ENCODE results near the gene SHLD2.
"Not testable (repeated sequence)": the region's sequence is repeated elsewhere in the genome, so short reads cannot be mapped to it uniquely, and the experiment has no call there.

The SHLD2 gene

GRCh38 chr10:87191841-87192240 is 96.8 kb downstream of the SHLD2 start:
- H3K27ac Mint-ChIP-seq, DNase-seq, H3K4me3 Mint-ChIP-seq, H3K4me1 Mint-ChIP-seq, ATAC-seq, H3K9me3 Mint-ChIP-seq, H3K27me3 Mint-ChIP-seq: not testable (repeated sequence)
- peaks cover 20% of the 10 kb centered on the region for H3K36me3 Mint-ChIP-seq (ENCODE audit: low read depth)

DNA sequence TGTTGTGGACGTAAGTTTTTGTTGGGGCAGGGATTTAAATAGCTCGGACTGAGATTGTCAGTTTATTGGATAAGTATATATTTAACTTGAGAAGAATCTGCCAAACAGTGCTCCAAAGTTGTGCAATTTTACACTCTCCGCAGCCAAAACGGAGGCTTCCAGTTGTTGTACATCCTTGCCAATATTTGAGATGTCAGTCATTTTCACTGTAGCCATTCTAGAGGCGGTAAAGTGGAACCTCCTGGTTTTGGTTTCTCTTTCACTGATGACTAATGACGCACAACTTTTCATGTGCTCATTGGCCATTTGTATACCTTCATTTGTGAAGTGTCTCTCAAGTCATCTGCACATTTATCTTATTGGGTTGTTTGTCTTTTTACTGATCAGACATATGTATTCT is 105.9 kb downstream of the SHLD2 start:
- not testable (repeated sequence) for DNase-seq; H3K27me3 Mint-ChIP-seq; H3K9me3 Mint-ChIP-seq; H3K36me3 Mint-ChIP-seq (ENCODE audit: low read depth); H3K4me3 Mint-ChIP-seq; H3K27ac Mint-ChIP-seq
- peaks cover 20% of the 10 kb centered on the region for H3K4me1 Mint-ChIP-seq
- ATAC-seq: peak; percentile 62

- peaks cover 20% of the 10 kb centered on the region for H3K4me1 Mint-ChIP-seq
Observed at GRCh38 chr10:87204801-87205200, 109.8 kb downstream of the SHLD2 start.

GRCh38 chr10:87206922-87207321 is 111.9 kb downstream of the SHLD2 start:
- H3K4me3 Mint-ChIP-seq; H3K36me3 Mint-ChIP-seq (ENCODE audit: low read depth); H3K9me3 Mint-ChIP-seq; H3K27me3 Mint-ChIP-seq; H3K27ac Mint-ChIP-seq; DNase-seq; ATAC-seq: not testable (repeated sequence)
- peaks cover 16% of the 10 kb centered on the region for H3K4me1 Mint-ChIP-seq

More at GRCh38 chr10:87204801-87205200, 109.8 kb downstream of the SHLD2 start:
- not testable (repeated sequence) for ATAC-seq; H3K9me3 Mint-ChIP-seq; H3K27me3 Mint-ChIP-seq; H3K4me3 Mint-ChIP-seq; H3K27ac Mint-ChIP-seq; H3K36me3 Mint-ChIP-seq (ENCODE audit: low read depth); DNase-seq

GRCh38 chr10:87210309-87210708 is 115.3 kb downstream of the SHLD2 start:
- not testable (repeated sequence) for H3K4me3 Mint-ChIP-seq; H3K9me3 Mint-ChIP-seq; H3K36me3 Mint-ChIP-seq (ENCODE audit: low read depth); DNase-seq; ATAC-seq; H3K27me3 Mint-ChIP-seq; H3K27ac Mint-ChIP-seq
- peaks cover 11% of the 10 kb centered on the region for H3K4me1 Mint-ChIP-seq

DNA sequence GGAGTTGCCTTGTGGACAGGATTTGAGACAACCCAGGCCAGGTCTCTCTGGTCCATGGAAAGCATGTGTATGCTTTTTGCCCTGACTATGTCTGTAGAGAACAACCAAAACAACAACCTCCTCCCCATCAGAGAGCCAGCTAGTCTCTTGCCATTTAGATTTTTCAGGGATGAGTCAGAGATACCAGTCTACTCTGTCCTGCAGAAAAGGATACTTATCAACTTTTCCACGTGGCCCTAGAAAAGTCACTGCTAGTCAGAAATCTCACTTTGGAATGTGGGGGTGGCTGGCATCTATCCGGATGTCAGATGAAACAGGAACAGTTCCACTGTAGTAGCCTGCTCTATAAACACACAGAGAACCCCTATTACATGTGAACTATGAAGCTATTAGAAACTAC is 116.8 kb downstream of the SHLD2 start:
- not testable (repeated sequence) for DNase-seq; H3K36me3 Mint-ChIP-seq (ENCODE audit: low read depth); H3K27ac Mint-ChIP-seq; H3K4me3 Mint-ChIP-seq; H3K9me3 Mint-ChIP-seq; H3K27me3 Mint-ChIP-seq
- peak; percentile 64 for ATAC-seq
- H3K4me1 Mint-ChIP-seq: peaks cover 12% of the 10 kb centered on the region

DNA sequence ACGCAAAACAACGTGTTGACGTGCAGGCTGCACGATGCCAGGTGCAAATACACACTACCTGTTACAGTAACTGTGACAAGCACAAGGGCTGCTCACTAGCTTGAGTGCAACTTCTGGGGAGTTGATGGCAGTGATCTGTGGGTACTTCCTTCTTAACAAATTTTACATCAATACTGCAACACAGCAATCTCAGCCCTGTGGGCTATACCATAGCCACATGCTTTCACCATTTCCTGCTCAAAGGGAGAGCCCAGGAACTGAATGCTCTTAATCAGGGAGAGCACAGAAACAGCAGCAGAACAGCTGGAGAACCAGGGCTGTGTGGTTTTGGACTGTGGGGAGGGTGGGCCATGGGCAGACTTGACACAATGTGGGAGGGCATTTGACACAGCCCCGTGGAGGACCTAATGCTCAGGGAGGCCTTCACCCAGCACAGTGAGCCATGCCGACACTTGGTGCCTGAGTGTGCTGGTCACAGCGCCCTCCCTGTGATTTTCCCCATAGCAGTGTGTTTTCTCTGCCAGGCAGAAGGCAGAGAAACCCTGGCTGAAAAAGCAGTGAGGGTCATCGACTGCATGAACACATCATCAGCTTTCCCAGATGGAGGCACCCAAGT is 118.3 kb downstream of the SHLD2 start:
- peak; percentile 17 for ATAC-seq
- H3K27me3 Mint-ChIP-seq; H3K36me3 Mint-ChIP-seq (ENCODE audit: low read depth); DNase-seq; H3K4me3 Mint-ChIP-seq; H3K9me3 Mint-ChIP-seq; H3K27ac Mint-ChIP-seq: not testable (repeated sequence)
- peaks cover 12% of the 10 kb centered on the region for H3K4me1 Mint-ChIP-seq

DNA sequence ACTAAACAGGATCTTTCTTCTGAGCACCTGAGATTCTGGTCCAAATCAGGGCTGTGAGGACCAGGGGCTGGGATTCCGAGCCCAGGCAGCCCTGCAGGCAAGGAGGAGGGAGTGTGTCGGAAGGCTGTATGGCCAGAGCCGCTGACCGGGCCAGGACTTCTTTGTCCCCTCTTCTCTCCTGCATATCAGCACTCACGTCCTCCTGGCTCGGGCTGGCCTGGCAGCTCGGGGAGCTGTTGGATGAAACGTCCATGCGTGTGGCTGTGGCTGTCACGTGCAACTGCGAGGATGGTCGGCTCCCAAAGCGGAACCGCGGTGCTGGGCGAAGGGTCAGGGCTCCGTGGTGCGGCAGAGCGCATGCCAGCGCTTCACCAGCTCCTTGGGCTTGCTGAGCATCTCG is 118.8 kb downstream of the SHLD2 start:
- not testable (repeated sequence) for H3K4me3 Mint-ChIP-seq; H3K9me3 Mint-ChIP-seq; DNase-seq; H3K27ac Mint-ChIP-seq; H3K27me3 Mint-ChIP-seq; H3K36me3 Mint-ChIP-seq (ENCODE audit: low read depth); ATAC-seq
- peaks cover 12% of the 10 kb centered on the region for H3K4me1 Mint-ChIP-seq

DNA sequence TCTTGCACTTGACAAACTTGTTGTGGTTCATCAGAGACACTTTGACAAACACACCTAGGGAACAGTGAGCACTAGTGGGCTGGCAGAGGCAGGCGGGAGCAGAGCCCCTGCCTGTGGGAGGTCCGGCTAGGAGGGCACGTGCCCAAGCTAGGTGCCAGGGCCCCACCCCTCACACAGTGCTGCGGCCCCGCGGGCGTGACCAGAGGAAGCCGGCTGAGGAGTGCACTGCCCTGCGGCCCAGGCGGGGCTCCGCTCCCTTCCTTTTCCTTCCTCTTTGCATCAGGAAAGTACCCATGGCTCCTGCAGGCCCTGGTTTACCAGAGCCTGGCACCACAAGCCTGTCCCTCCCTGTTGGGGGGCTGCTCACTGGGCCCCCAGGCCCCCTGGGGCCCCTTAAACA is 121.1 kb downstream of the SHLD2 start:
- peaks cover 15% of the 10 kb centered on the region for H3K4me1 Mint-ChIP-seq
- not testable (repeated sequence) for H3K27ac Mint-ChIP-seq; H3K9me3 Mint-ChIP-seq; ATAC-seq; DNase-seq; H3K4me3 Mint-ChIP-seq; H3K36me3 Mint-ChIP-seq (ENCODE audit: low read depth); H3K27me3 Mint-ChIP-seq

- not testable (repeated sequence) for H3K4me1 Mint-ChIP-seq; H3K4me3 Mint-ChIP-seq; ATAC-seq; DNase-seq; H3K27ac Mint-ChIP-seq; H3K36me3 Mint-ChIP-seq (ENCODE audit: low read depth); H3K9me3 Mint-ChIP-seq; H3K27me3 Mint-ChIP-seq
Observed at GRCh38 chr10:87219370-87219769, 124.4 kb downstream of the SHLD2 start.

GRCh38 chr10:87222789-87223188 is 127.8 kb downstream of the SHLD2 start:
- not testable (repeated sequence) for H3K36me3 Mint-ChIP-seq (ENCODE audit: low read depth); ATAC-seq

GRCh38 chr10:87225148-87225547 is 130.1 kb downstream of the SHLD2 start, which contains the start of gene NUTM2A:
NUTM2A (plus strand) TSS chr10:87225448; CDS start chr10:87225831, 383 bp downstream.
- not testable (repeated sequence) for DNase-seq; ATAC-seq; H3K27me3 Mint-ChIP-seq; H3K36me3 Mint-ChIP-seq (ENCODE audit: low read depth); H3K9me3 Mint-ChIP-seq; H3K4me1 Mint-ChIP-seq; H3K27ac Mint-ChIP-seq; H3K4me3 Mint-ChIP-seq

More at GRCh38 chr10:87222789-87223188, 127.8 kb downstream of the SHLD2 start:
- H3K27ac Mint-ChIP-seq, DNase-seq, H3K27me3 Mint-ChIP-seq, H3K9me3 Mint-ChIP-seq, H3K4me1 Mint-ChIP-seq, H3K4me3 Mint-ChIP-seq: not testable (repeated sequence)

- H3K9me3 Mint-ChIP-seq, ATAC-seq, H3K27me3 Mint-ChIP-seq: not testable (repeated sequence)
Observed at GRCh38 chr10:87228247-87228646, 133.2 kb downstream of the SHLD2 start.

GRCh38 chr10:87229211-87229610 is 134.2 kb downstream of the SHLD2 start:
- H3K9me3 Mint-ChIP-seq; H3K27me3 Mint-ChIP-seq; H3K36me3 Mint-ChIP-seq (ENCODE audit: low read depth): not testable (repeated sequence)

More at GRCh38 chr10:87228247-87228646, 133.2 kb downstream of the SHLD2 start:
- H3K27ac Mint-ChIP-seq; H3K36me3 Mint-ChIP-seq (ENCODE audit: low read depth); H3K4me1 Mint-ChIP-seq; H3K4me3 Mint-ChIP-seq; DNase-seq: not testable (repeated sequence)

DNA sequence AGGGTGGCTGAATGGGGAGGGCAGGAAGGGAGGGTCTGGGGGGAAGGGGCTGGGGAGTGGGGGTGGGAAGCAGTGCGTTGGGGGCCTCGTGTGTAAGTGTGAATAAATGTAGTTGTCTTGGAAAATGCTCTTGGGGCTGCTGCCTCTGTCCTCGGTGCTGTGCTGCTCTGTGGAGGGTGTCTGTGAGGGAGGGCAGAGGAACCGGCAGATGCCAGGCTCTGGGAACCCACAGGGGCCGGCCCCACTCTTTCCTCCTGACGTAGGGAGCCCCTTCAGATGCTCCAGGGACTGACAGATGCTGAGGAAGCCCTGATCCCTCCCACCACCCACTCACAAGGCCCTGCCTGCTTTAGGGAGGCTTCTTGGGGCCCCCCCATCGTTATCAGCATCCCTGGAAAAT is 139.8 kb downstream of the SHLD2 start:
- ATAC-seq; H3K4me1 Mint-ChIP-seq; H3K27ac Mint-ChIP-seq; DNase-seq; H3K36me3 Mint-ChIP-seq (ENCODE audit: low read depth); H3K9me3 Mint-ChIP-seq; H3K27me3 Mint-ChIP-seq; H3K4me3 Mint-ChIP-seq: not testable (repeated sequence)

More at GRCh38 chr10:87229211-87229610, 134.2 kb downstream of the SHLD2 start:
- not testable (repeated sequence) for ATAC-seq, H3K4me1 Mint-ChIP-seq, H3K27ac Mint-ChIP-seq, H3K4me3 Mint-ChIP-seq, DNase-seq

DNA sequence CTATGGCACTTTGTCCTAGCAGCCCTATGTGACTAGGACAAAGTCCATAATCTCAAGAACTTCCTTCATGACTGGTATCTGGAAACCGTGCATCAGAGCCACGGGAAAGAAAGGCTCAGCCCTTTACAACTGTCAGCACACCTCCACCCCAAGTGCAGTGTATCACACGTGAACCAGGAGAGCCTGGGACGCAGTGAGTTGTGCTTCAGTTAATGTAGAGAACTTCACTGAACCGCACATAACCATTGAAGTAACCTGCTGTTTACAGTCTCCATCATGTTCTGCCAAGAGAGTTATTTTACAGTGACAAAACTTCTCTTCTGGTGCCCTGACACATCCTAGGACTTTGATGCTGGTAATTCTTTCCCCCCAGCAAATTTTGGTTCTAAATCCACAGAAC is 142.2 kb downstream of the SHLD2 start:
- not testable (repeated sequence) for DNase-seq; H3K4me1 Mint-ChIP-seq; H3K36me3 Mint-ChIP-seq (ENCODE audit: low read depth); H3K4me3 Mint-ChIP-seq; H3K9me3 Mint-ChIP-seq; H3K27me3 Mint-ChIP-seq; ATAC-seq; H3K27ac Mint-ChIP-seq
